Kidney (tissue), 14 donors: ENCODE results near the gene GNA15. TPM values are rescaled to one million over a fixed set of nuclear protein-coding genes. Genes with fewer than 3 reads are reported as not detected.

ENCODE experiments used
- DNase-seq, 5 donors: peaks; one replicate each; pipeline ENCODE4 v3.0.0-alpha.2; 2013 to 2020
- FAIRE-seq: peaks from 2 replicates; lab custom pipeline; 2012; peaks lifted over from hg19 to GRCh38; lab: Jason Lieb, UNC
- H3K27ac ChIP-seq, 2 donors: one replicate each; pipeline ENCODE4 v1.7.0; 2013; ENCODE audit warnings: low read depth in 2 of 2, low read length in 2 of 2, inconsistent platforms in 1 of 2
- H3K27me3 ChIP-seq: one replicate; pipeline ENCODE4 v1.7.1; 2013; ENCODE audit warnings: low read length, inconsistent platforms; ENCODE audit not compliant: control insufficient read depth, insufficient read depth
- H3K36me3 ChIP-seq, 3 donors: one replicate each; pipeline versions ENCODE4 v1.7.0 to v1.7.1; 2013; ENCODE audit warnings: low read length in 3 of 3, control low read depth in 1 of 3, inconsistent platforms in 1 of 3; ENCODE audit not compliant: insufficient read depth in 3 of 3, control insufficient read depth in 2 of 3
- H3K4me1 ChIP-seq, 3 donors: one replicate each; pipeline versions ENCODE4 v1.7.0 to v1.7.1; 2013; ENCODE audit warnings: low read length in 3 of 3, inconsistent platforms in 1 of 3, low read depth in 1 of 3; ENCODE audit not compliant: control insufficient read depth in 2 of 3, insufficient read depth in 2 of 3
- H3K4me3 ChIP-seq, 3 donors: one replicate each; pipeline versions ENCODE4 v1.7.0 to v1.8.1; 2013; ENCODE audit warnings: low read length in 3 of 3, control low read depth in 1 of 3, inconsistent platforms in 1 of 3
- H3K9ac ChIP-seq, 3 donors: one replicate each; pipeline versions ENCODE4 v1.7.0 to v1.7.1; 2013; ENCODE audit warnings: low read length in 3 of 3, control low read depth in 1 of 3, inconsistent platforms in 1 of 3
- H3K9me3 ChIP-seq, 3 donors: one replicate each; pipeline versions ENCODE4 v1.7.0 to v1.7.1; 2013; ENCODE audit warnings: low read length in 3 of 3, control low read depth in 1 of 3, inconsistent platforms in 1 of 3; ENCODE audit not compliant: control insufficient read depth in 2 of 3, insufficient read depth in 1 of 3
- intact Hi-C: fragments of 100-400 bp; cut with DNase I; formaldehyde crosslinking; loops from one replicate; pipeline ENCODE4 v1.11.1; 2022
- polyA plus RNA-seq: library from polyadenylated mRNA; stranded (reverse); fragments of 350-450 nt; fragmentation: Illumina TruSeq; extraction: RNeasy Lipid Tissue Mini Kit (QIAGEN cat#74804); gene quantifications from one replicate; pipeline ENCODE4 v1.2.3, GENCODE V29; 2014; ENCODE audit warnings: low read depth, low replicate concordance; ENCODE audit not compliant: insufficient read depth
- total RNA-seq: library from RNA; stranded (reverse); fragmentation: NEBNext Ultra II Directional; extraction: Animal tissue kit (Norgen Biotek cat#: 25700); gene quantifications from one replicate; pipeline ENCODE4 v1.2.1, GENCODE V29; 2021
- TF ChIP-seq, protein P1 (sequence below): IDR thresholded peaks from 3 replicates; pipeline ENCODE4 v1.5.1; 2012; ENCODE audit warnings: mild to moderate bottlenecking, moderate library complexity, borderline replicate concordance; ENCODE audit not compliant: insufficient read depth; ENCODE audit errors: extremely low read depth
- donor health status: control.
- donor health status: control.
- donor health status: control.
- donor health status: control.
- donor health status: control.
- donor health status: DM: yes; HTN: yes; CAD: no.
- donor health status: Normal renal cell carcinoma (clear cell type).

Gene GNA15
- total and polyA plus RNA-seq, 2 donors from 2014 or later = 1.7 to 8.7 TPM

DNA sequence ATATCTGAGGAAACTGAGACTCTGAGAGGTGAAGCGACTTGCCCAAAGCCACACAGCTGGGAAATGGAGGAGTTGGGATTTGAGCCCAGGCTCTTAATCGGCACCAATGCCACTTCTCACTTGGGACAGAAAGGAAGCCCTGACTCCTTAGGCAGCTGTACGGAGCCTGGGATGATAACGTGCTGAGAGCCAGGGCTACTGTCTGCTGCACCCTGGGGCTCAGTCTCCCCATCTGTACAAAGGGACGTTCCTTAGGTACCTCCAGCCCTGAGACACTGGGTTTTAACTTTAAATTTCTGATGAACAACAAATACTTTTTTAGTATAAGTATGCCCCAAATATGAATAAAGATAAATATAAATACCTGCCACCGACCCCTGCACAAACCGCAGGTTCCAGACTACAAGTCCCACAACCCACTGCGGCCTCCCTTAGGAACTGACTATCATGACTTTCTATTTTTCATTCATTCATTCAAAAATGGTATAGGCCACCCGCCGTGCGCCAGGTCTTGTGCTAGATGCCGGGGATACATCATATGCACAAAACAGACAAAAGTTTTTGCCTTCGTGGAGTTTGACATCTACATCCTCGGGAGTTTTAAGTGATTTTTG, 49.1 kb downstream of the GNA15 start:
- Histone ChIP-seq H3K27me3 (no peaks in the 10 kb centered on the region), H3K4me3 (peak overlapping the region; percentile 76 to 95 (median 89)), H3K9ac (peak overlapping the region in 1 of 3 donors; percentile 91), H3K27ac (peak overlapping the region; percentile 80 to 97), H3K36me3 (no peaks in the 10 kb centered on the region), H3K4me1 (peaks cover 0 to 13% (median 2%) of the 10 kb centered on the region in 3 donors), H3K9me3 (no peaks in the 10 kb centered on the region)
- no peak for FAIRE-seq
- intact Hi-C loops = no loop called here
- TF ChIP-seq, protein P1, sequence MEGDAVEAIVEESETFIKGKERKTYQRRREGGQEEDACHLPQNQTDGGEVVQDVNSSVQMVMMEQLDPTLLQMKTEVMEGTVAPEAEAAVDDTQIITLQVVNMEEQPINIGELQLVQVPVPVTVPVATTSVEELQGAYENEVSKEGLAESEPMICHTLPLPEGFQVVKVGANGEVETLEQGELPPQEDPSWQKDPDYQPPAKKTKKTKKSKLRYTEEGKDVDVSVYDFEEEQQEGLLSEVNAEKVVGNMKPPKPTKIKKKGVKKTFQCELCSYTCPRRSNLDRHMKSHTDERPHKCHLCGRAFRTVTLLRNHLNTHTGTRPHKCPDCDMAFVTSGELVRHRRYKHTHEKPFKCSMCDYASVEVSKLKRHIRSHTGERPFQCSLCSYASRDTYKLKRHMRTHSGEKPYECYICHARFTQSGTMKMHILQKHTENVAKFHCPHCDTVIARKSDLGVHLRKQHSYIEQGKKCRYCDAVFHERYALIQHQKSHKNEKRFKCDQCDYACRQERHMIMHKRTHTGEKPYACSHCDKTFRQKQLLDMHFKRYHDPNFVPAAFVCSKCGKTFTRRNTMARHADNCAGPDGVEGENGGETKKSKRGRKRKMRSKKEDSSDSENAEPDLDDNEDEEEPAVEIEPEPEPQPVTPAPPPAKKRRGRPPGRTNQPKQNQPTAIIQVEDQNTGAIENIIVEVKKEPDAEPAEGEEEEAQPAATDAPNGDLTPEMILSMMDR = no peak
- DNase-seq = peak in 1 of 5 donors; percentile 79

DNA sequence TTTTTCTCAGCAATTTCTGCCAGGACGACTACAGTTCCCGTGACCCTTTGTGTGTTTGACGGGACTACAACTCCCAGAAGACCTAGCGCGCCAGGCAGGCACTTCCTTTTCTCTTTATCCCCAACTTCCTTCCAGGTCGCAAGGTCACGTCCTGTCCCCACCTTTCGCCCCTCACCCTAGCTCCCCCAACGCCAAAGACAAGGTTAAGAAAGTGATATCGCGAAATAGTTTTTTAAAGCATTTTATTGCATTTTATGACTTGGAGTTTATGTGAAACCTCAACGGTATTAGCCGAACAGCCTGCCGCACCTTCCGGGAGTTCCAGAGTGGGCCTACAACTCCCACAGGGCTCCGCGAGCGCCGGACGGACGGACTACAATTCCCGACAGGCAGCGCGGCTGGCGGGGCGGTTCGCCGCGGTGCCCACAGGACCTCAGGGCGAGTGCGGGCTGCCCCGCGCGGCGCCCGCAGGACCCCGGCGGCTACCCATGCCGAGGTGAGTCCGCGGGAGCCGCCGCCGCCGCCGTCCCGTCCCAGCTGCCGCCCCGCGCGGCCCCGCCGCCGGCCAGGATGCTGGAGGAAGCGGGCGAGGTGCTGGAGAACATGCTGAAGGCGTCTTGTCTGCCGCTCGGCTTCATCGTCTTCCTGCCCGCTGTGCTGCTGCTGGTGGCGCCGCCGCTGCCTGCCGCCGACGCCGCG, 49.8 kb downstream of the GNA15 start, which contains the start of gene NCLN:
Gene NCLN (plus strand): TSS at position 470 of the 699 bp plus-strand sequence. CDS start 101 bp downstream, at position 571.
- H3K4me3 ChIP-seq = peak within 1 kb of the TSS; percentile 76 to 95 (median 89)
- H3K9ac ChIP-seq = peak within 1 kb of the TSS; percentile 58 to 91 (median 79)
- DNase-seq (peak; percentile 95 to 98 (median 98)), FAIRE-seq (no peak)
- TF ChIP-seq, protein P1 = no peak
- peak within 1 kb of the TSS; percentile 80 to 97 for H3K27ac ChIP-seq
- H3K36me3 ChIP-seq = no peaks in the 10 kb centered on the region
- no peaks in the 10 kb centered on the region for H3K27me3 ChIP-seq
- peaks cover 0 to 13% (median 2%) of the 10 kb centered on the region in 3 donors for H3K4me1 ChIP-seq
- H3K9me3 ChIP-seq = no peaks in the 10 kb centered on the region
- intact Hi-C loops = no loop called here

DNA sequence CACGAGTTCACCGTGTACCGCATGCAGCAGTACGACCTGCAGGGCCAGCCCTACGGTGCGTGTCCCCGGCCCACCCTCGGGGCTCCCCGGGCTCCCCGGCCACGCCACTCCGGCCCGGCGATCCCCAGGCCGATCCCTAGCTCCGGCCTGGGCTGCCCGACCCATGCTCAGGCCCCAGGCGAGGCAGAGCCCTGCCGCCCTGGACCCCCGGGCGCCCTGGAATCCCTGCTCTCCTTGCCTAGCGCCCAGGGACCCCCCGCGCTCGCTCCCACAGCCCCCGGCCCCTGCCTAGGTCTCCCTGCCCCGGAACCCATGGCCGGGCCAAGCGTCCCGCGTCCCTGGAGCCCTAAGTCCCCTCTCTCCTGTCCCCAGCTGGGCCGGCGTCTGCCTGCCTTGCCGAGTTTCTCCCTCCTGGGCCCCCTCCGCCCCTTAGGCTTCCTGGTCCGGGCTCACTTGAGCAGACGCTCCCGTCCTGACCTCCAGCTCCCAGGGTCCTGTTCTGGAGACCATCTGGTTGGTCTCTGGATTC, 50.4 kb downstream of the GNA15 start:
- H3K36me3 ChIP-seq = no peaks in the 10 kb centered on the region
- intact Hi-C loops = no loop called here
- TF ChIP-seq, protein P1 = no peak
- peaks cover 0 to 13% (median 2%) of the 10 kb centered on the region in 3 donors for H3K4me1 ChIP-seq
- H3K9ac ChIP-seq = peak overlapping the region; percentile 30 to 79 (median 58)
- H3K27ac ChIP-seq = no peak overlapping the region
- no peaks in the 10 kb centered on the region for H3K9me3 ChIP-seq
- no peaks in the 10 kb centered on the region for H3K27me3 ChIP-seq
- DNase-seq = peak in 3 of 5 donors; percentile 20 to 86 (median 79)
- FAIRE-seq = no peak
- peak overlapping the region; percentile 60 to 76 (median 73) for H3K4me3 ChIP-seq
